ENCODE results near the gene OPRL1.

Gene OPRL1

DNA sequence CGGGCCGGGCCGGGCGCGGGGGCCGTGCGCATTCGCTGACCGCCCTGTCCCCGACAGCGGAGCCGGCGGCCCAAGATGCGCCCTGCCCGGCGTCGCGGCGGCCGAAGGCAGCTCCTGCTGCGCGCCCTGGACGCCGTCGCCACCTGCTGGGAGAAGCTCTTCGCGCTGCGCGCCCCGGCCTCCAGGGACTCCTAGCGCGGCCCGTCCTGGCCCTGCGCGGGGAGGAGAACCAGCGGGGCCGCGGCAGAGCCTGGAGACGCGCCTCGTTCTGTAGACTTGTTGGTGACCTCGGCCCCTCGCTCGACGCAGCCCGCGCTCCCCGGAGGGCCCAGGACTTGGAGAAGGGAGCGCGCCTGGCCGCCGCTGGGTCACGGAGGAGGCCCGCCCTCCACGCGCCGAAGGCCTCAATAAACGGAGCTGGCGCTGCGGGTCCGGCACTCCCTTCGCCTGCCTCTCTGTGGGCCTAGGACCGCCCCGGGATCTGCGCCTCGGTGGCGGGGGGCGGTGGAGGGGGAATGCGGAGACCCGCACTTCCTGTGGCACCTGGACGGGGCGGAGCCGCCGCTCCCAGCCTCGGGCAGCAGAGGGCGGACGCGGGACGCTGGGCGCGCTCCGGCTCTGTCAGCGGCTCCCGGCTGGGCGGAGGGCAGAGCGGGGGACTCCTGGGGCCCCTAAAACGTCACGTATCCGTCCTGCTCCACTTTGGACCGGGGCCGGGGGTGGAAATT is 41.2 kb upstream of the OPRL1 start:
- Mint-ChIP-seq H3K9me3 (no peaks in the 10 kb centered on the region), H3K27ac (peak overlapping the region; percentile 71)
- CTCF ChIA-PET, result interaction anchor here (0.9 to 4.9 kb wide), 34 partner anchors 8 to 536 kb away, joined by 3 to 89 read pairs (median 5); partner anchors contain the start of genes PCMTD2, PRPF6, PTK6 and SAMD10

DNA sequence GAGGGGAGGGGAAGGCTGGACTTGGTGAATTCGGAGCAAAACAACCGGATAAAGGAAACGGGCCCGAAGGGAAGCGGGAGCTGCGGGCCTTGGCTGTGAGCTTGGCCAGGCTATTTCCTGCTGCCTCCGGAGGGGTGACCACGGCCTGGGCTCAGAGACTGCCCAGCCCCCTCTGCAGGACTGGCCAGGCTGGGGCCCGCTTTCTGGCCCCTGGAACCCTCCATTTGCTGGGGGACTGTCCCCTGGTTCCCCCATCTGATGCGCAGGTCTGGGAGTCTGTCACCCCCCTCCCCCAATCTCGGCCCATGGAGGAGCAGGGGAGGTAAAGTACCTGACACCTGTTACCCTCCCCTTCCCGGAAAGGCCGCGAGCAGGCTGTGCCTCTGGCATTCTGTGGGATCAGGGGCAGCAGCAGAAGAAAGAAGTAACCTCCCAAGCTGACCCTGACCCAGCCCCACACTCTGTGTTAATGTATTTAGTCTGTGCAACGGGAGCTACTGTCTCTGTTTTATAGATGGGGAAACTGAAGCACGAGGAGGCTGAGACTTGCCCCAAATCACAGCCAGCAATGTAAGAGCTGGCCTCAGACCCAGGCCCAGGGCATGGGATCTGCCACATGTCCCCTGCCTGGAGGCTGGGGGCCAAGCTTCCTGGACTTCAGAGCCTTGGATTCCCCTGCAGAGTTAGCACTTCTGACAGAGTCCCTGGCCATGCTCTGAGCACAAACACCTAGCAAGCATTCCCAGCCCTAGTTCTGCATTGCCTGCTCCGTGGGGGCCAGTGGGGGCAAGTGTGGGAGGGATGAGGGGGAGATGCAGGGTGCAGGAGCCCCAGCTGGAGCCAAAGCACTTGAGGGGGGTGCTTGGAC is 40.4 kb upstream of the OPRL1 start:
- no peak for DNase-seq
- peak overlapping the region; percentile 67 for H3K4me3 Mint-ChIP-seq
- peaks cover 10% of the 10 kb centered on the region for H3K36me3 Mint-ChIP-seq
- H3K9me3 Mint-ChIP-seq, result no peaks in the 10 kb centered on the region
- H3K27ac Mint-ChIP-seq, result peak overlapping the region; percentile 45
- peaks cover 69% of the 10 kb centered on the region for H3K4me1 Mint-ChIP-seq
- CTCF ChIA-PET, result interaction anchor here (0.8 to 4.9 kb wide), 25 partner anchors 10 to 536 kb away, joined by 3 to 89 read pairs (median 6); partner anchors contain the start of genes PRPF6, PTK6, SAMD10 and SOX18
- H3K27me3 Mint-ChIP-seq, result peaks cover 43% of the 10 kb centered on the region

More for the DNA sequence above, 41.2 kb upstream of the OPRL1 start:
- peaks cover 70% of the 10 kb centered on the region for H3K4me1 Mint-ChIP-seq
- DNase-seq, result peak; percentile 86
- peaks cover 16% of the 10 kb centered on the region for H3K36me3 Mint-ChIP-seq
- H3K27me3 Mint-ChIP-seq, result peaks cover 40% of the 10 kb centered on the region
- peak overlapping the region; percentile 67 for H3K4me3 Mint-ChIP-seq

DNA sequence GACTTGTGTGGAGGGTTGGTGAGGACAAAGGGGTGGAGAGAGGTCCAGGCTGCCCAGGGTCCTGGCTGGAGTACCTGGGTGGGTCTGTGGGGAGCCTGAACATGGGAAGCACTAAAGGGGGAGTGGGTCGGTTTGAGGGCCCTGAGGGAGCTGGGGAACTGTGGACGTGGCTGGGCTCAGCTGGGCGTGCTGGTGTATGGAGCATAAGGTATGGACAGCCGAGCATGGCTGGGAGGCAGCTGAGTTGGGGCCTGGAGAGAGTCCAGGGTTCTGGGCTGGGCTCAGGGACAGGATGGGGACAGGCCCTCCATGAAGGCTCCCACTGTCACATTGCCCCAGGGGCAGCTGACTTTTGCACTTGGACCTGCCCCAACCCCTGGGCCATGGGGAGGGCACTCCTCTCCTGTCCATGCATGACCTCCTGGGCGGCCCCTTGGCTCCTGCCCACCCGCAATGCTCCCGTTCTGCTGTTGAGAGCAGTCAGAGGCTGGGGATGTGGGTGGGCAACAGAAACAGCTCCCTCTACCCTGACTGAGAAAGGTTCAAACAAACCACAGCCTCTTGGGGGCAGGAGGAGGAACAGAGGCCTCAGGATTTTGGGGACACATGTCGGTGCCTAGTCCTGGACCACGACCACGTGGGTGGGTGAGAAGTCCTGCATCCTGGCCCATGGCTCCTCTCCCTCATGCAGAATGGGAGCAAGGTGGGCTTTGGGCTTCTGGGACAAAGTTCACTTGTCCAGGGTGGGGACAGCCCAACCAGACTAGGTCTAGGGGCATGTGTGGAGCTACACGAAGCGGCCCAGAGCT is 39.4 kb upstream of the OPRL1 start:
- H3K36me3 Mint-ChIP-seq, result peaks cover 3% of the 10 kb centered on the region

DNA sequence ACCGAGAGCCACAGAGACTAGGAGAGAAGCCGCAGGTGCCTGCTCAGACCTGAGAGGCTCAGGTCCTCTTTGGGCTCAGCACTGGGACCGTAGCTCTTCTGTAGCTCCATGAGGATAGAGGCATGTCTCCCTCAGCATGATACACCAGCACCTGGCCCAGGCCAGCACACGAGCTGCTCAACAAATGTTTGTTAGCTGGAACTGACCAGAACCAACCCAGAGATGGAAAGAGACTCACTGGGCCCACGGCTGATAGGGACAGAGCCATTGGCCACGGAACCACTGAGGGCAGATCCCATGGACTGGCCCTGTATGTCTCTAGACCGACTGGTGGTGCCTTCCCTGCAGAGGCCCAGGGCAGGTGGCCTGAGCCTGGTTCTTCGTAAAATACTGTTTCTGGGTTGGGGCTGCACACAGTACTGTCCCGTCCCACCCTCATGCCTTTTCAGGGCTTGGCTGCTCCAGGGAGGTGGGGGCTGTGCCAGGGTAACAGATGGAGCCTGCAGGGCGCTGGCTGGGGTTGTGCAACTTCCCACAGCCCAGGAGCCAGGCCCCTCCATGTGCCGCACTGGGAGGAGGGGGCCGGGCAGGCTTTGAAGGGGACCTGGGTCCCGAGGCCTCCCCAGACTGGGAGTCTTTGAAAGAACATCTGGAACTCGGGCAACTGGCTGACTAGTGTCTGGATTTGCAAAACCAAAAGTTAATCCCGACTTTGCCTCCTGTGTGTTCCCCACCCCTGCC is 38.7 kb upstream of the OPRL1 start:
- H3K27ac Mint-ChIP-seq, result peak overlapping the region; percentile 19
- H3K4me1 Mint-ChIP-seq, result peaks cover 69% of the 10 kb centered on the region
- CTCF ChIA-PET, result interaction anchor here (0.6 to 4.9 kb wide), 6 partner anchors 12 to 129 kb away, joined by 3 to 89 read pairs (median 12); partner anchors contain the start of genes PRPF6 and SAMD10
- peaks cover 60% of the 10 kb centered on the region for H3K27me3 Mint-ChIP-seq
- DNase-seq, result no peak
- H3K4me3 Mint-ChIP-seq, result peak overlapping the region; percentile 79
- H3K36me3 Mint-ChIP-seq, result peaks cover 2% of the 10 kb centered on the region
- no peaks in the 10 kb centered on the region for H3K9me3 Mint-ChIP-seq

More for the DNA sequence above, 39.4 kb upstream of the OPRL1 start:
- Mint-ChIP-seq H3K4me1 (peaks cover 67% of the 10 kb centered on the region), H3K27me3 (peaks cover 52% of the 10 kb centered on the region), H3K4me3 (peak overlapping the region; percentile 67), H3K9me3 (no peaks in the 10 kb centered on the region), H3K27ac (no peak overlapping the region)
- CTCF ChIA-PET, result interaction anchor here (0.6 to 4.9 kb wide), 15 partner anchors 13 to 503 kb away, joined by 3 to 89 read pairs (median 8); partner anchors contain the start of genes PRPF6, PTK6, SAMD10 and TCEA2
- DNase-seq, result no peak

DNA sequence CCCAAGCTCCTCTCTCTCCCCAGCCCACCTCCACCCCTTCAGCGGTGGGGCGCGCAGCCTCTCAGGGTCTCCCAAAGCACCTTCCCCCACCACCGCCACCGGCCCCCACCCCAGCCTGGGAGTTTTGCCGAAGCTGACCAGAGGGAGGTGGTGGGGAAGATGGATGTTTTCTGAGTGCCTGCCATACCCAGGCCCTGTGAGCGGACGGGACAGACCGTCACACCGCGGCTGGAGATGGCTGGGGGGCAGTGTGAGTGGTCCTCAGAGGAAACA is 38.2 kb upstream of the OPRL1 start:
- Mint-ChIP-seq H3K27me3 (peaks cover 65% of the 10 kb centered on the region), H3K4me1 (peaks cover 67% of the 10 kb centered on the region), H3K36me3 (peaks cover 2% of the 10 kb centered on the region), H3K27ac (peak overlapping the region; percentile 19), H3K4me3 (peak overlapping the region; percentile 79), H3K9me3 (no peaks in the 10 kb centered on the region)
- CTCF ChIA-PET, result interaction anchor here (4.7 to 4.9 kb wide), 2 partner anchors 12 to 62 kb away, joined by 27 to 89 read pairs; partner anchors contain the start of genes PRPF6 and SAMD10
- DNase-seq, result no peak

DNA sequence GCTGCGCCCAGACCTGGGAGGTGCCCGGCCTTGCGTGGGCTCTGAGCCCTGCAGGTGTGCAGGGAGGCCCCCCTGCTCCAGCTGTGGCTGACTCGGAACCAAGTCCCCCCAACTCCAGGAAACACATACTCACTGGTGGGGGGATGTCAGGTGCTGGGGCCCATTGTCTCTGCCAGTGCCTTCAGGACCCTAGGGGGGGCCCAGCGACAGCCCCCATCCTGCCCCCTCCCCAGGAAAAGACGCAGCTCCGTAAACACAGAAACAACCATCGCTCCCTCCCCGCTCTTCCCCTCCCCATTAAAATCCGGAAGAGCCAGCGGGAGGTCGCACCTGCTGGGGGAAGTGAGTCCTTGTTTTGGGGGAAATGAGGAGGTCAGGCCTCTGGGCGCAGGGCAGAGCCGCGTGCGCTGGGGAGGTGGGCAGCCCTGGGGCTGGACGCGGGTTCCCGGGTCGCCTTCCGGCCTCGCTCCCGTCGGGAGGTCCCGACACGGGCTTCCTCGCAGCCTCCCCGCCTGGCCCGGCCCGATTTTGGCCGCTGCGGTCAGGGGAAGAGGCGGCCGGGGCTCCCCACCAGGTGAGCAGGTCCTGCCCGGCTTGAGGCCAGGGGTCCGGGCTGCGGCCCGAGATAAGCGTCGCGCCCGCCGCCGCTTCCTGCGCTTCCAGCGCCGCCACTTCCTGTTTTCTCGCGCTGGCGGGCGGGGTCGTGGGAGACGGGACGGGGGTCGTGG is 37.7 kb upstream of the OPRL1 start:
- Mint-ChIP-seq H3K36me3 (peaks cover 2% of the 10 kb centered on the region), H3K9me3 (no peaks in the 10 kb centered on the region), H3K27me3 (peaks cover 70% of the 10 kb centered on the region), H3K4me3 (peak overlapping the region; percentile 79), H3K27ac (peak overlapping the region; percentile 64), H3K4me1 (peaks cover 62% of the 10 kb centered on the region)
- DNase-seq, result peak; percentile 42
- CTCF ChIA-PET, result interaction anchor here (2.6 to 4.9 kb wide), 2 partner anchors 11 to 62 kb away, joined by 7 to 89 read pairs (median 27); partner anchors contain the start of genes PRPF6 and SAMD10

DNA sequence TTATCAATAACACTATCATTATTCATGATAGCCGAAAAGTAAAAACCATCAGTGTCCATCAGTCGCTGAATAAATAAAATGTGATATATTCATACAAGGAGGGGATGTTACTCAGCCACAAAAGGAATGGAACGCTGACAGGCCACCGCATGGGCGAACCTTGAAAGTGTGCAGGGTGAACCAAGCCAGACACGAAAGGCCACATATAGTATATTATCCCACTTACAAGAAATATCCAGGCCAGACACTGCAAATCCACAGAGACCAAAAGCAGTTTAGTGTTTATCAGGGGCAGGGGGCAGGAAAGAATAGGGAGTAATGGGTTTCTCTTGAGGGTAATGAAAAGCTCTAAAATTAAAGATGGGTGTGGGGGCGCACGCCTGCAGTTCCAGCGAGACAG is 36.1 kb upstream of the OPRL1 start:
- no peak for DNase-seq
- H3K4me1 Mint-ChIP-seq, result peaks cover 54% of the 10 kb centered on the region
- no peak overlapping the region for H3K27ac Mint-ChIP-seq
- H3K4me3 Mint-ChIP-seq, result no peak overlapping the region
- H3K27me3 Mint-ChIP-seq, result peaks cover 75% of the 10 kb centered on the region
- H3K9me3 Mint-ChIP-seq, result no peaks in the 10 kb centered on the region
- CTCF ChIA-PET, result interaction anchor here (1.4 to 2.6 kb wide), 2 partner anchors 14 to 64 kb away, joined by 4 to 7 read pairs; partner anchors contain the start of genes PRPF6 and SAMD10
- H3K36me3 Mint-ChIP-seq, result peaks cover 2% of the 10 kb centered on the region

DNA sequence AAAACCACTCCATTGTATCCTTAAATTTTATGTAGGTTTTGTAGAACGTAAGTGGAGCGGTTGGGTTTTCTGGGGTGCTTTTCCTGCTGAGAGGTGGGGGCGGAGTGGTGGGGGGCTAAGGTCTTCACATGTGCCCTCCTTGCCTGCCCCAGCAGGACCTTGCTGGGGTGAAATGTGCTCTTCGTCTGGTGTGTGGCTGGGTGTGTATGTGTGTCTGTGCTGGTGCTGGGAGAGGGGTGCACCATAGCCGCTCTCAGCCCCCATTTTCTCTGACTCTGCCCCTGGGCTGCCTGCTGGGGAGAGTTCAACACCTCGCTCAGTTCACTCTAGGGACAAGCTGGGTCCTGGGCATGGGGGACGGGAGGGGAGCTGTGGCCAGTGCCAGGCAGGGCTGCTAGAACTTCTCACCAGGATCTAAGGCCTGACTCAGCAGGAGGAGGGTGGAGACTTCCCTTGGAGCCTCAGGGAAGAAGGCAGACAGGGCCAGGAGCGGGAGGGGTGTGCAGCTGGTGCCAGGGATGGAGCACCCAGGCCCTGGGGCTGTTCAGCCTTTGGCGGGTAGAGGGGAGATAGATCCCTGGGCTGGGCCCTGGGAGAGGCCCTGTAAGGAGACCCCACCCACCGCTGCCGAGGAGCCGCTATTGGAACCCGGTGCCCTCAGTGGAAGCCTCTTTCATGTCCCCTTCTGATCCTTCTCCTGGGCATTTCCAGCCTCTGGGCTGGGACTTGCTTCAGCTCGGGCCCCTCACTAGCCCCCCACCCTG is 35.2 kb upstream of the OPRL1 start:
- DNase-seq, result no peak
- Mint-ChIP-seq H3K4me1 (peaks cover 49% of the 10 kb centered on the region), H3K27me3 (peaks cover 81% of the 10 kb centered on the region), H3K36me3 (peaks cover 2% of the 10 kb centered on the region), H3K4me3 (no peak overlapping the region), H3K9me3 (no peaks in the 10 kb centered on the region), H3K27ac (no peak overlapping the region)
- CTCF ChIA-PET, result interaction anchor here (1.4 to 2.6 kb wide), 2 partner anchors 13 to 65 kb away, joined by 4 to 7 read pairs; partner anchors contain the start of genes PRPF6 and SAMD10

DNA sequence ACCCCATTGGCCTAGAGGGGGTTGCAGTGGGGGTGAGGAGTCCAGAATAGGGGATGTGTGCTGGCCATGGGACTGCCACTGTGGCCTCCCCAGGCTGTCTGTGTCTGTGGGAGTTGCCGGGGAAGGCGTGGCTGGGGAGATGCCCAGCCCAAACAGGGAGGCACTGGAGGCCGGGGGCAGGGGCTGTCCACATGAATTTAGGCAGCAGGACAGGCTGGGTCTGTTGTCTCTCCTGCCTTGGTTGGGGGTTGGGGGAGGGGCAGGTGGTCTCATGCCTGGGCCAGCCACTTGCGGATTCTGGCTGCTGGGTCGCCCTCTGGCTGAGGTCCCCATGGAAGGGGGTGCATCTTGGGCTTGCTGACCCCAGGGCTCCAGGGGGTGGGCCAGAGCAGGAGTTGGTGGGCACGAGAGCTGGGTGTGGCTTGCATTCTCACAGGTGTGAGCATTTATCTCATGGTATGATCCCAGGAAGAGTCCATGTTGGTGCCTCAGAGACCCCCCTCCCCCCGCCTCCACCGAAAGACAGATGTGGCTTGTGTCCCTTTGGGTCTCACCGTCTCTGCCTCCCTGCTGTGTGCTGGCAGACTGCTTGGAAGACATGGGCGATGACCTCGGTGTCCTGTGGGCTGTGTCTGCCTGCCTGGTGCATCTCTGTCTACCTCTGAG is 34.4 kb upstream of the OPRL1 start:
- CTCF ChIA-PET, result interaction anchor here (1.4 to 2.6 kb wide), 2 partner anchors 12 to 65 kb away, joined by 4 to 7 read pairs; partner anchors contain the start of genes PRPF6 and SAMD10
- Mint-ChIP-seq H3K4me3 (no peak overlapping the region), H3K27ac (no peak overlapping the region), H3K9me3 (no peaks in the 10 kb centered on the region), H3K36me3 (peaks cover 2% of the 10 kb centered on the region), H3K4me1 (peaks cover 44% of the 10 kb centered on the region), H3K27me3 (peaks cover 81% of the 10 kb centered on the region)
- no peak for DNase-seq

DNA sequence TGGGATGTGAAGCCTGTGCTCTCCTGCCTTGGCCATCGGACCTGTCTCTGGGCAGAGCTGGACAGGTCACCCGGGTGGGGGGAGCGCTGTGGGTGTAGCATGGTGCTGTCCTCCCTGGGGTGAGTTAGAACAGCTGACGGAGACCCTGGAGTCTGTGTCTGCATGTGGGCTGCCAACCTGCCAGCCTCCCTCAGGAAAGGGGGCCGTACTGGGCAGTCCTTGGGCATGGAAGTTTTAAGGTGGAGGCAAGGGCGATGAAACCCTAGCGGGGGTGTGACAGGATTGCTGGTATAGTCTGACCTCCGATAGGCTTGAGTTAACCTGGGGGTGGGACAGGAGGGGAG is 32.9 kb upstream of the OPRL1 start:
- Mint-ChIP-seq H3K9me3 (no peaks in the 10 kb centered on the region), H3K36me3 (no peaks in the 10 kb centered on the region), H3K4me3 (no peak overlapping the region), H3K27me3 (peaks cover 81% of the 10 kb centered on the region), H3K27ac (no peak overlapping the region), H3K4me1 (peaks cover 32% of the 10 kb centered on the region)
- DNase-seq, result no peak
- CTCF ChIA-PET, result interaction anchor here (0.9 to 1.2 kb wide), 2 partner anchors 9 to 14 kb away, joined by 3 to 4 read pairs; no protein-coding TSS in a partner anchor

DNA sequence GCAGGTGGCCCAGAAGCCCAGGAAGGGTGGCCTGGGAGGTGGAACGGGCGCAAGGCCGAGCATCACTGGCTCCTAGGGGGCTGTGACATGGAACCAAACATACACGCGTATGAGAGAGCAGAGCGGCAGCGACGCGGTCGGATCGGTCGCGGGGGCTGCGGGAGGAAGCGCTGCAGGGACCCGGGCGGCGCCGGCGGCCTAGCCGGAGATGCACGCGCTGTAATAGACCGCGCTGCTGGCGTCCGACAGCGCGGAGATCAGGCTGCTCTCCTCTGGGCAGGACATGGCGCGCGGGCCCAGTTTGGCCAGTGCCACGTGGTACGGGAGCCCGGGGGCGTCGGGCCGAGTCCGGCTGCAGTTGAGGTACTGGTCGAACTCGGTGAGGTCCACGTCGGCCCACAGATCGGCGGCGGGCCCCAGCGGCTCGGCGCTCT is 31.9 kb upstream of the OPRL1 start:
- Mint-ChIP-seq H3K27ac (no peak overlapping the region), H3K4me1 (peaks cover 30% of the 10 kb centered on the region), H3K36me3 (no peaks in the 10 kb centered on the region), H3K27me3 (peaks cover 85% of the 10 kb centered on the region), H3K9me3 (no peaks in the 10 kb centered on the region), H3K4me3 (no peak overlapping the region)
- no peak for DNase-seq
- CTCF ChIA-PET, result interaction anchor here (0.9 to 3.1 kb wide), 3 partner anchors 9 to 13 kb away, joined by 3 to 16 read pairs (median 6); no protein-coding TSS in a partner anchor

All from activated naive CD4-positive, alpha-beta T cell treated with anti-CD3 and anti-CD28 coated beads, Interleukin-2, amount 10 ng/mL, durations not matched to agents 7 days and 5 days (primary cell).